GM10847 (cell line): ENCODE measurements around the gene DERA.
A peak's percentile ranks its signal among the peaks of the same experiment; 100 is the strongest.

Source experiments
- POLR2A ChIP-seq: IDR thresholded peaks from 2 replicates; pipeline ENCODE4 v1.6.1; 2011; ENCODE audit not compliant: insufficient read length; ENCODE audit errors: extremely low read depth

Gene DERA

GRCh38 chr12:15910864-15911721 lies at the start of gene DERA:
TSS of gene DERA (plus strand) at chr12:15911332. CDS start at chr12:15911384, 52 bp downstream.
- TF ChIP-seq POLR2A = peak; percentile 53

- TF ChIP-seq POLR2A = no peak
Measured at GRCh38 chr12:15861404-15861803, 49.7 kb upstream of the DERA start.

GRCh38 chr12:15862840-15863239 lies 48.3 kb upstream of the DERA start:
- TF ChIP-seq POLR2A = no peak

- TF ChIP-seq POLR2A = no peak
Measured at GRCh38 chr12:15863372-15863771, 47.8 kb upstream of the DERA start.

GRCh38 chr12:15863984-15864383 lies 47.1 kb upstream of the DERA start:
- no peak for TF ChIP-seq POLR2A

- no peak for TF ChIP-seq POLR2A
Measured at GRCh38 chr12:15868186-15868585, 42.9 kb upstream of the DERA start.

- no peak for TF ChIP-seq POLR2A
Measured at GRCh38 chr12:15873556-15873955, 37.6 kb upstream of the DERA start.

- TF ChIP-seq POLR2A = no peak
Measured at GRCh38 chr12:15875863-15876262, 35.3 kb upstream of the DERA start.

- no peak for TF ChIP-seq POLR2A
Measured at GRCh38 chr12:15879413-15879812, 31.7 kb upstream of the DERA start.

- TF ChIP-seq POLR2A = no peak
Measured at GRCh38 chr12:15880721-15881120, 30.4 kb upstream of the DERA start.

- TF ChIP-seq POLR2A = peak; percentile 95
Measured at GRCh38 chr12:15882118-15882971, 28.8 kb upstream of the DERA start, which contains the start of gene STRAP. TSS of gene STRAP (plus strand) at chr12:15882387. CDS start at chr12:15882708, 321 bp downstream.

- no peak for TF ChIP-seq POLR2A
Measured at GRCh38 chr12:15883536-15883935, 27.6 kb upstream of the DERA start.

- TF ChIP-seq POLR2A = no peak
Measured at GRCh38 chr12:15886372-15887042, 24.6 kb upstream of the DERA start.

GRCh38 chr12:15887043-15887817 lies 23.9 kb upstream of the DERA start:
- TF ChIP-seq POLR2A = no peak
